HFFc6 (cell line): Measurements from ENCODE around the gene ABHD12B. TPM values are rescaled to one million over a fixed set of nuclear protein-coding genes. Genes with fewer than 3 reads are reported as not detected.
A peak's percentile ranks its signal among the peaks of the same experiment; 100 is the strongest.

ENCODE experiments used
- DNase-seq: peaks from one replicate; pipeline ENCODE4 v3.0.0-alpha.2; 2018
- H3K27ac Mint-ChIP-seq: 2 replicates; pipeline ENCODE4 v1.8.0; 2020; ENCODE audit warnings: mild to moderate bottlenecking, mixed read lengths
- H3K27me3 Mint-ChIP-seq: 2 replicates; pipeline ENCODE4 v1.8.0; 2021; ENCODE audit warnings: mild to moderate bottlenecking, moderate library complexity, mixed read lengths; ENCODE audit not compliant: insufficient read depth
- H3K36me3 Mint-ChIP-seq: 2 replicates; pipeline ENCODE4 v1.8.0; 2021; ENCODE audit warnings: low read depth, mixed read lengths
- H3K4me1 Mint-ChIP-seq: 2 replicates; pipeline ENCODE4 v1.8.0; 2020; ENCODE audit warnings: low read depth, mixed read lengths
- H3K4me3 Mint-ChIP-seq: 2 replicates; pipeline ENCODE4 v1.8.0; 2020; ENCODE audit warnings: mild to moderate bottlenecking, moderate library complexity, mixed read lengths
- H3K9me3 Mint-ChIP-seq: 2 replicates; pipeline ENCODE4 v1.8.0; 2020; ENCODE audit warnings: mild to moderate bottlenecking, mixed read lengths
- total RNA-seq, 6 experiments: library from RNA; stranded (reverse); fragmentation: NEBNext Ultra II Directional; extraction: Animal tissue kit (Norgen Biotek cat#: 25700); gene quantifications; 2 replicates in 1 of 6; 3 replicates in 5 of 6; pipeline ENCODE4 v1.2.3, GENCODE V29; 2021
- TF ChIP-seq, protein P1 (sequence below): fragments of 200-600 bp; sonication (generic); IDR thresholded peaks from 2 replicates; pipeline ENCODE4 v1.5.0; 2021; ENCODE audit warnings: antibody characterized with exemption, mild to moderate bottlenecking

The ABHD12B gene
- total RNA-seq, 6 experiments from 2014 or later = 0.34 TPM; not detected in 5

DNA sequence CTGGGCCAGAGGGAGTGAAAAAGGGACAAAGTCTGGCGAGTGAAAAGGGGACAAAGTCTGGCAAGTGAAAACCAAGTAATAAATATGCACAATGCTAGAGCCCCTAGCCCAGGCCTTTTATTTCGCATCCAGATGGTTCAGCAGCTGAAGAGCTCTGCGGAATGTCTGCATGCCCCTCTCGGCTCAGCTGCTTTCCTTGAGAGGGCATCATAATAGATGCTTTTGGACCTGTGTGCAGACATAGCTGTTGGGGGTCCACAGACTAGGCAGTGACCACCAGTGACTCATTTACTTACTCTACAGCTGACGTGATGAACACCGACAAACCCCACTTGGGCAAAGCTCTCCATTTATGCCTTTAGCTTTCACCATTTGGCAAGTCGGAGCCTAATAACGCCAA, 45.2 kb upstream of the ABHD12B start:
- TF ChIP-seq, protein P1, sequence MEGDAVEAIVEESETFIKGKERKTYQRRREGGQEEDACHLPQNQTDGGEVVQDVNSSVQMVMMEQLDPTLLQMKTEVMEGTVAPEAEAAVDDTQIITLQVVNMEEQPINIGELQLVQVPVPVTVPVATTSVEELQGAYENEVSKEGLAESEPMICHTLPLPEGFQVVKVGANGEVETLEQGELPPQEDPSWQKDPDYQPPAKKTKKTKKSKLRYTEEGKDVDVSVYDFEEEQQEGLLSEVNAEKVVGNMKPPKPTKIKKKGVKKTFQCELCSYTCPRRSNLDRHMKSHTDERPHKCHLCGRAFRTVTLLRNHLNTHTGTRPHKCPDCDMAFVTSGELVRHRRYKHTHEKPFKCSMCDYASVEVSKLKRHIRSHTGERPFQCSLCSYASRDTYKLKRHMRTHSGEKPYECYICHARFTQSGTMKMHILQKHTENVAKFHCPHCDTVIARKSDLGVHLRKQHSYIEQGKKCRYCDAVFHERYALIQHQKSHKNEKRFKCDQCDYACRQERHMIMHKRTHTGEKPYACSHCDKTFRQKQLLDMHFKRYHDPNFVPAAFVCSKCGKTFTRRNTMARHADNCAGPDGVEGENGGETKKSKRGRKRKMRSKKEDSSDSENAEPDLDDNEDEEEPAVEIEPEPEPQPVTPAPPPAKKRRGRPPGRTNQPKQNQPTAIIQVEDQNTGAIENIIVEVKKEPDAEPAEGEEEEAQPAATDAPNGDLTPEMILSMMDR = no peak
- Mint-ChIP-seq H3K4me1 (peaks cover 62% of the 10 kb centered on the region), H3K9me3 (no peaks in the 10 kb centered on the region), H3K27ac (no peak overlapping the region), H3K27me3 (peaks cover 2% of the 10 kb centered on the region; the same call in 1 of the 2 replicates), H3K36me3 (0 out of 2 replicates have a peak, but pooled peaks cover 4% of the 10 kb centered on the region), H3K4me3 (no peak overlapping the region)
- DNase-seq = no peak

DNA sequence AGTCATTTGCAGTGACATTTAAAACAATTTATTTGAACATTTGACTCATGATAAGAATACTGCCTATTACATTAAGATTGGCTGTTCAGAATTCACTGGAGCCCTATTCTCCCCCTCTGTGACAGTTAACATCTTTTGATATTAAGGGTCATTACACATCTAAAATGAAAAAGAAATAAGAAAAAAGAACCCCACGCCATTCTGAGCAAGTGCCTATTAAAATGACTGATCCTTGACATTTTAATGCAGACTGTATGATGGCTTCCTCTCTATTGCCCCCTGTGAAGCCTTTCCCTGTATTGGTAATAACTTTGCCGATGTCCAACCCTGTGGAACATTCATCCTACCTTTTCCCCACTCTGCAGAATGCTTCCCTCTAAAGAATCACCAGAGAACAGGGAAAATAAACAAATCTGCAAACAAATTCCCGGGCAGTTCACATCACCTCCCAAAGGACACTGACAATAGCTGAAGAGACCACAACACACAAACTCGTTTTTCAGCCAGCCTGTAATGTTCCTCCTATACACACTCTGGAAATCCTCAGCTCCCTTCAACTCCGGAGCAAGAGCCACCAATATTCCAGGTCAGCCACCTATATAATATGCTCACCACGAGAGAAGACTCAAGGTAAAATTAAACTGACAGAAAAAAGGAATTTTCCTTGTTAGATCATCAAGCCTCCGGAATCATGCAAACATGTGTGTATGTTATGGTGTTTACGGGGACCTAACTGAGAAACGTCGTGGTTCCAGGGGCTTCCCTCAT, 42.9 kb upstream of the ABHD12B start:
- TF ChIP-seq, protein P1 = no peak
- no peaks in the 10 kb centered on the region for H3K9me3 Mint-ChIP-seq
- no peak overlapping the region for H3K27ac Mint-ChIP-seq
- DNase-seq = no peak
- peaks cover 2% of the 10 kb centered on the region; the same call in 1 of the 2 replicates for H3K27me3 Mint-ChIP-seq
- H3K4me3 Mint-ChIP-seq = peak overlapping the region; percentile 90
- no peaks in the 10 kb centered on the region for H3K36me3 Mint-ChIP-seq
- H3K4me1 Mint-ChIP-seq = peaks cover 46% of the 10 kb centered on the region

DNA sequence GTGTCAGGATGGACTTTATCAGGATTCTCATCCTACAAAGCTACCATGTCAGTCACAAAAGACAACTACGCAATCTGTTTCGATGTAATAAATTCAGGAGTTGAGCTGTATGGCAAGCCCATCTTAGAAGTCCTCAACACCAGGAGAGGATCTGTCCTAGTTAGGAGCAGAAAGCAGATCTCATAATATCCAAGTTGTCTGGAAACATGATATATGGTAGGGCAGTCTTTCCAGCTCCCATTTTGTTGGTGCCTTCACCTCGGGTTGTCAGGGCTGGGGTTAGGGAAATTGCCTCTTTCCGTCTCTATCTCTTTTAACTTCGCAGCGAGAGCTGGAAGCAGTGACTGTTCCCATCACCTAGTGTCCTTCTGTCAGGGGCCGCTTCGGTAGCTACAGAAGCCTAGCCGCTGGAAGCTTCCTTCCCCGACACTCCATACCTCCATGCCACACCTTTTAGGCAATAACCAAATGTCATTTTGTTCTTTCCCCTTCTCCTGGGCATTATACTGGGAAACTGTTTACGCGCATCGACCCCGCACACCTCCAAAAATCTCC, 42.3 kb upstream of the ABHD12B start:
- Mint-ChIP-seq H3K27me3 (peaks cover 2% of the 10 kb centered on the region; the same call in 1 of the 2 replicates), H3K36me3 (no peaks in the 10 kb centered on the region), H3K9me3 (no peaks in the 10 kb centered on the region), H3K4me3 (peak overlapping the region; percentile 90), H3K27ac (peak overlapping the region; percentile 25; the same call in 1 of the 2 replicates), H3K4me1 (peaks cover 40% of the 10 kb centered on the region)
- no peak for DNase-seq
- TF ChIP-seq, protein P1 = no peak

DNA sequence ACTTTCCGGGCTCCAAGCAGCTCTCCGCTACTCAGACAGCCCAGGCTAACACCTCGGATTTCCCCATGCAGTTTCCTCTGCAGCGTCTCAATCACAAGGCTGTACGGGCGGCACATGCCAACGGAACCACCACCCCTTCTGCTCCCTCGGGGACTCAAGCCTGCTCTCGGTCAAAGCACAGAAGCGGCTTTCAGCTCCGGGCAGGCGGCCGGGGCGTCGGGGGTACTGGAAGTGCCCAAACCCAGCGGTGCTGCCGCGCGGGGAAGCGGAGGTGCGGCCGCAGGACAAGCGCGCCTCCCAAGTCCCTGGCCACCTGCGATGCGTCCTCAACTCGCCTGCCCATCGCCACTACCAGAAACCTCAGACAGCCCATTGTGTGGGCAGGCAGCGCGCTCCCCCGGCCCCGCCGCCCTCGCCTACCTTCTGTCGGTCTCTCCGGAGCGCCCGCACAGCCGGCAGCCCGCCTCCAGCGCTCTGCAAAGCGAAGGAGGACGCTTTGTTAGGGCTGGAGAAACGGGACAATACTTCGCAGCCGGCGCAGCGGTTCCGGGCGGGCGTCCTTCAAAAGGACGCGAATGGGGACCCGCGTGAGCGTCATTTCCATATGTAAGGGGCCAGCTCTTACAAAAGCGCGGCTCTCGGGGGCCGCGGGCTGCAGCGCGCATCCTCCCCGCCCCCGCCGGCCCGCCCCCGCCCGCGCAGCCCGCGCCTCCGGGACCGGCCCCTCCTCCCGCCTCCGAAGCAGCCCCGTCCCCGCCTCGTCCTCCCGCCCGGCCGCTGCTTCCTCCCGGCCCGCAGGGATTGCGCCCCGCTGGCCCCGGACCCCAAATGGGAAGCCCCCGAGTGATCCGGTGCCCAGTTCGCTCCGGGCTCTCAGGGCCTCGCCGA, 41.6 kb upstream of the ABHD12B start:
- DNase-seq = no peak
- H3K4me1 Mint-ChIP-seq = peaks cover 37% of the 10 kb centered on the region
- H3K9me3 Mint-ChIP-seq = no peaks in the 10 kb centered on the region
- peak overlapping the region; percentile 90 for H3K4me3 Mint-ChIP-seq
- H3K27ac Mint-ChIP-seq = peak overlapping the region; percentile 25; the same call in 1 of the 2 replicates
- H3K27me3 Mint-ChIP-seq = peaks cover 2% of the 10 kb centered on the region; the same call in 1 of the 2 replicates
- no peaks in the 10 kb centered on the region for H3K36me3 Mint-ChIP-seq
- TF ChIP-seq, protein P1 = no peak

DNA sequence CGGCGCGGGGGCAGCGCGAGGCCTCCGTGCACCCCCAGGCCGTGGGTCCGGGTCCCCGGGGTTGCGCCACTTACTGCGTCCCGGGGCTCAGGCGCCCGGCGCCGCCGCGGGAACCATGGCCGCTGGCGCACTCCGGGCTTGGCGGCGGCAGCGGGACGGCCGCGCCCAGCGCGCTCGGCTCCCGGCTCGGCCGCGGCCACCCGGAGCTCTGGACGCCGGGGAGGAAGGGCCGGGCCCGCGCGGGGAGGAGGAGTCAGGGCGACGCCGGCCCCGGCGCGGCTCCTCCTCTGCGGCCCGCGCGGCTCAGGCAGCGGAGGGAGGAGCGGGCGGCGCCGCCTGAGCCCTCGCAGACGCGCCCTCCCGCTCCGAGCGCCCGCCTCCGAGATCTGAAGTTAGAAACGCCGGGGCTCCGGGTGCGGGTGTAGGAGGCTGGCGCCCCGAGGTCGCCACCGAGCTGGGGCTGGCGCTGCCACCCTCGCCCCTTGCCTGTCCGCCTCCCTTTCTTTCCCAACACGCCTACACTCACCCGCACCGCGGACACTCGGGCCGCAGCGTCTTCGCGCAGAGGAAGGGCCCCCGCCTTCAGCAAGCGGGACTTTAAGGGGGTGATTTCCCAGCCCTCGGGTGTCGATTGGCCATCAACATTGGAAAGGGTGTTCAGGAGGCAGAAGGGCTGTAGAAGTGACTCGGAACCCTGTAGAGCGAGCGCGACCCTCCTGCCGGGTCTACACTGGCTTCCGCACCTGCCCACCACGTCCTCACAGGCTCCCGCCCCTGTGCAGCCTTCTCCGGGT, 40.7 kb upstream of the ABHD12B start, which contains the start of gene NIN:
TSS of gene NIN (minus strand) at position 231 of the 794 bp plus-strand sequence. CDS start 9,106 bp downstream, outside the sequence.
- Mint-ChIP-seq H3K36me3 (no peaks in the 10 kb centered on the region), H3K9me3 (no peaks in the 10 kb centered on the region), H3K4me1 (peaks cover 38% of the 10 kb centered on the region), H3K27ac (peak within 1 kb of the TSS; percentile 65), H3K4me3 (peak within 1 kb of the TSS; percentile 90), H3K27me3 (peaks cover 2% of the 10 kb centered on the region; the same call in 1 of the 2 replicates)
- TF ChIP-seq, protein P1 = no peak
- DNase-seq = peak; percentile 48
